Measurements from ENCODE around the gene HAUS3.

GRCh38 chr4:2290488-2290887 is 48.6 kb upstream of the HAUS3 start:
- TF ChIP-seq SPI1 (IDR thresholded peaks at IDR 0.05; ENCODE audit: borderline replicate concordance, low read depth) (no peak), CTCF (IDR thresholded peaks at IDR 0.05; ENCODE audit: insufficient read depth, low read length) (no peak)
